ENCODE measurements around the gene VENTX.

DNA sequence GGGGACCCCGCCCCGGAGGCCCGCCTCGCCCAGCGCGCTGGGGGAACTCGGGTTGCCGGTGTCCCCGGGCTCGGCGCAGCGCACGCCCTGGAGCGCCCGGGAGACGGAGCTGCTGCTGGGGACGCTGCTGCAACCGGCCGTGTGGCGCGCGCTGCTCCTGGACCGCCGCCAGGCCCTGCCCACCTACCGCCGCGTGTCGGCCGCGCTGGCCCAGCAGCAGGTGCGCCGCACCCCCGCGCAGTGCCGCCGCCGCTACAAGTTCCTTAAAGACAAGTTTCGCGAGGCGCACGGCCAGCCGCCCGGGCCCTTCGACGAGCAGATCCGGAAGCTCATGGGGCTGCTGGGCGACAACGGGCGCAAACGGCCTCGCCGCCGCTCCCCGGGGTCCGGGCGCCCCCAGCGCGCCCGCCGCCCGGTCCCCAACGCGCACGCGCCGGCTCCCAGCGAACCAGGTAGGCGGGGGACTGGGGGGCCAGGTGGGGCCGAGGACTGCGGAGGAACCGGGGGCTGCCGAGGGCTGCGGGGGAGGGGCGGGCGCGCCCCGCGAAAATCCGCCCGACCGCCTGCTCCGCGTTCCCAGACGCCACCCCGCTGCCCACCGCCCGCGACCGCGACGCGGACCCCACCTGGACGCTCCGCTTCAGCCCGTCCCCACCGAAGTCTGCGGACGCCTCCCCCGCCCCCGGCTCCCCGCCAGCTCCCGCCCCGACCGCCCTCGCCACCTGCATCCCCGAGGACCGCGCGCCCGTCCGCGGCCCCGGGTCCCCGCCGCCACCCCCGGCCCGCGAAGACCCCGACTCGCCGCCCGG lies 7.1 kb upstream of the VENTX start:
- TF ChIP-seq TAF1 (IDR thresholded peaks at IDR 0.05; ENCODE audit: borderline replicate concordance, low read depth, low read length) (no peak), POLR2A (IDR thresholded peaks at IDR 0.05; ENCODE audit: low read depth, low read length) (no peak), POLR2AphosphoS5 (IDR thresholded peaks at IDR 0.05; ENCODE audit: low read depth, low read length) (no peak)
